OCI-LY7 (cell line): ENCODE data around the gene RCSD1. TPM values are rescaled to one million over a fixed set of nuclear protein-coding genes. Genes with fewer than 3 reads are reported as not detected.
"Not testable (repeated sequence)": the region's sequence is repeated elsewhere in the genome, so short reads cannot be mapped to it uniquely, and the experiment has no call there.

ENCODE experiments used
- BruUV-seq: library from RNA; stranded (reverse); fragments of 400-500 nt; replicated peaks from 2 replicates; lab custom pipeline; 2021; lab: Mats Ljungman, UMichigan
- CTCF ChIA-PET: fragments of 300-600 bp; sonication (Branson Sonifier 250); formaldehyde crosslinking; loops from one replicate; lab custom pipeline; 2022; ENCODE audit warnings: antibody characterized with exemption; ENCODE audit not compliant: unreplicated experiment; lab: Charles Lee
- POLR2A ChIA-PET: fragments of 300-600 bp; sonication (Branson Sonifier 250); formaldehyde crosslinking; loops from one replicate; lab custom pipeline; 2022; ENCODE audit warnings: antibody characterized with exemption; lab: Charles Lee
- DNase-seq: peaks from one replicate; pipeline ENCODE4 v3.0.0-alpha.2; 2015; ENCODE audit warnings: low spot score
- H2AFZ ChIP-seq: fragments of 200-600 bp; sonication (generic), shearing (Covaris generic); 2 replicates; pipeline ENCODE4 v1.6.1; 2014; ENCODE audit warnings: mild to moderate bottlenecking, antibody characterized with exemption, low read length, moderate library complexity
- H3K27ac ChIP-seq: fragments of 200-600 bp; sonication (generic); 2 replicates; pipeline ENCODE4 v1.5.1; 2014; ENCODE audit warnings: mixed run types, low read depth, mild to moderate bottlenecking, moderate library complexity, low read length, inconsistent platforms; ENCODE audit not compliant: poor library complexity, severe bottlenecking
- H3K36me3 ChIP-seq: fragments of 200-600 bp; sonication (generic); 2 replicates; pipeline ENCODE4 v1.6.1; 2014; ENCODE audit warnings: mild to moderate bottlenecking, antibody characterized with exemption, low read length, moderate library complexity, mixed read lengths; ENCODE audit not compliant: insufficient read depth
- H3K4me1 ChIP-seq: fragments of 200-600 bp; sonication (generic); 2 replicates; pipeline ENCODE4 v1.5.1; 2014; ENCODE audit warnings: mild to moderate bottlenecking, low read length; ENCODE audit not compliant: insufficient read depth, poor library complexity, severe bottlenecking
- H3K4me2 ChIP-seq: fragments of 200-600 bp; sonication (generic); 2 replicates; pipeline ENCODE4 v1.6.1; 2014; ENCODE audit warnings: mild to moderate bottlenecking, low read length
- H3K4me3 ChIP-seq: fragments of 200-600 bp; sonication (generic); 2 replicates; pipeline ENCODE4 v1.5.1; 2014; ENCODE audit warnings: mild to moderate bottlenecking, low read depth, low read length; ENCODE audit not compliant: poor library complexity, severe bottlenecking
- H3K79me2 ChIP-seq: fragments of 200-600 bp; sonication (generic); 2 replicates; pipeline ENCODE4 v1.6.1; 2016; ENCODE audit warnings: low read depth, mild to moderate bottlenecking, low read length, moderate library complexity, mixed read lengths; ENCODE audit not compliant: insufficient read depth
- H3K9me2 ChIP-seq: fragments of 200-600 bp; sonication (generic); 2 replicates; pipeline ENCODE4 v1.6.1; 2016; ENCODE audit warnings: mild to moderate bottlenecking, low read length, mixed read lengths; ENCODE audit not compliant: insufficient read depth
- H3K9me3 ChIP-seq: fragments of 200-600 bp; sonication (generic); 2 replicates; pipeline ENCODE4 v1.6.1; 2014; ENCODE audit warnings: mild to moderate bottlenecking, mixed run types, low read length, mixed read lengths
- H4K20me1 ChIP-seq: fragments of 200-600 bp; sonication (generic); 2 replicates; pipeline ENCODE4 v1.6.1; 2014; ENCODE audit warnings: mild to moderate bottlenecking, antibody characterized with exemption, low read length, moderate library complexity, mixed read lengths; ENCODE audit not compliant: insufficient read depth
- EZH2phosphoT487 ChIP-seq: fragments of 200-600 bp; sonication (generic); IDR thresholded peaks from 2 replicates; pipeline ENCODE4 v1.6.1; 2018; ENCODE audit warnings: low read depth, borderline replicate concordance, mild to moderate bottlenecking, mixed run types, antibody characterized with exemption, low read length, moderate library complexity, mixed read lengths
- intact Hi-C: fragments of 100-400 bp; cut with micrococcal nuclease; formaldehyde crosslinking; loops from one replicate; pipeline ENCODE4 v1.10.0; 2022; ENCODE audit not compliant: unreplicated experiment
- total RNA-seq, 2 experiments: library from RNA; depleted of rRNA in 1 of 2; stranded (reverse); fragments of >200 nt in 1 of 2; shearing (Covaris generic) in 1 of 2; gene quantifications; 2 replicates each; pipeline ENCODE4 v1.2.3, GENCODE V29; 2014 to 2022
- TF ChIP-seq, protein P1 (sequence below): fragments of 200-600 bp; sonication (generic); conservative IDR thresholded peaks from 2 replicates; pipeline ENCODE4 v1.5.1; 2014; ENCODE audit warnings: mild to moderate bottlenecking, antibody characterized with exemption, low read length, moderate library complexity, mixed read lengths

The RCSD1 gene
- total RNA-seq, 2 experiments from 2014 or later, result 161 to 164 TPM

DNA sequence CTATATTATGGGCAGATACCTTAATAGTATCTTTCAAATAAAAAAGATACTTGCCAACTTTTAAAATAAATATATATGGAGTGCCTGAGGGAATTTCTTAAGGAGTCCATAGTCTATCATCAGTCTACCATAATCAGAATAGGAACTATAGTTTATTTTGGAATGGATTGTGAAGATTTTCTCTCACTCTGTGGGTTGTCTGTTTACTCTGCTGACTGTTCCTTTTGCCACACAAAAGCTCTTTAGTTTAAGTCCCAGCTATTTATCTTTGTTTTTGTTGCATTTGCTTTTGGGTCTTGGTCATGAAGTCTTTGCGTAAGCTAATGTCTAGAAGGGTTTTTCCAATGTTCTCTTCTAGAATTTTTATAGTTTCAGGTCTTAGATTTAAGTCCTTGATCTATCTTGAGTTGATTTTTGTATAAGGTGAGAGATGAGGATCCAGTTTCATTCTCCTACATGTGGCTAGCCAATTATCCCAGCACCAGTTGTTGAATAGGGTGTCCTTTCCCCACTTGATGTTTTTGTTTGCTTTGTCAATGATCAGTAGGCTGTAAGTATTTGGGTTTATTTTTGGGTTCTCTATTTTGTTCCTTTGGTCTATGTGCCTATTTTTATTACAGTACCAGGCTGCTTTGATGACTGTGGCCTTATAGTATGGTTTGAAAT lies 112.5 kb downstream of the RCSD1 start:
- H3K9me3 ChIP-seq, DNase-seq, intact Hi-C loops, H4K20me1 ChIP-seq, H3K9me2 ChIP-seq, H2AFZ ChIP-seq, POLR2A ChIA-PET, H3K4me3 ChIP-seq, BruUV-seq, CTCF ChIA-PET, H3K27ac ChIP-seq, H3K4me2 ChIP-seq: not testable (repeated sequence)
- peaks cover 19% of the 10 kb centered on the region for H3K36me3 ChIP-seq
- peaks cover 21% of the 10 kb centered on the region; the same call in 1 of the 2 replicates for H3K79me2 ChIP-seq
- H3K4me1 ChIP-seq, result peaks cover 16% of the 10 kb centered on the region

DNA sequence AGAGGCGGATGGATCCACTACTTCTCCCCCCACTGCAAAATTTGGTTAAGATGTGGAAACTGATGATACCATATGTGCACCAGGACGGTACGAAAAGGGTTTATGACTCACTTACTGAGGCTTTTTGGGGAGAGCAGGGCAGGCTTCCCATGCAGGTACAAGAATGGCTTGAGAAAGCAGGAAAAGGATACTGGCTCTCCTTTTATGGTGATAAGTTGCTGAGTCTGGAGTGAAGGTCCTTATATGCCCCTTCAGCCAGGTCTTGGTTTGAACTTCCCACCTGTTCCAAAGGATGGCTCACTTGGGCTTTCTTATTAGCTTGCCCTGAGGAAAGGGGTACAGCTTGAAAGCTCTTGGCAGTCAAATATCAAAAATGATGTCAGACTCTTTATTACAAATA lies 114.9 kb downstream of the RCSD1 start:
- H3K36me3 ChIP-seq, result peaks cover 6% of the 10 kb centered on the region; the same call in 1 of the 2 replicates
- H3K4me1 ChIP-seq, result peaks cover 38% of the 10 kb centered on the region
- BruUV-seq, result no TSS peak
- no peaks in the 10 kb centered on the region for H3K9me3 ChIP-seq
- no peak for DNase-seq
- H3K79me2 ChIP-seq, result peaks cover 40% of the 10 kb centered on the region; the same call in 1 of the 2 replicates
- intact Hi-C loops, result no loop called here
- CTCF ChIA-PET, result interaction anchor here (1.0 kb wide), 1 partner anchor 117 kb away, joined by 3 read pairs; no protein-coding TSS in a partner anchor
- no peak overlapping the region for H3K4me2 ChIP-seq
- POLR2A ChIA-PET, result no interaction called here
- H3K27ac ChIP-seq, result no peak overlapping the region
- no peak overlapping the region for H2AFZ ChIP-seq
- no peak overlapping the region for H3K4me3 ChIP-seq
- TF ChIP-seq EZH2phosphoT487, result no peak
- TF ChIP-seq, protein P1, sequence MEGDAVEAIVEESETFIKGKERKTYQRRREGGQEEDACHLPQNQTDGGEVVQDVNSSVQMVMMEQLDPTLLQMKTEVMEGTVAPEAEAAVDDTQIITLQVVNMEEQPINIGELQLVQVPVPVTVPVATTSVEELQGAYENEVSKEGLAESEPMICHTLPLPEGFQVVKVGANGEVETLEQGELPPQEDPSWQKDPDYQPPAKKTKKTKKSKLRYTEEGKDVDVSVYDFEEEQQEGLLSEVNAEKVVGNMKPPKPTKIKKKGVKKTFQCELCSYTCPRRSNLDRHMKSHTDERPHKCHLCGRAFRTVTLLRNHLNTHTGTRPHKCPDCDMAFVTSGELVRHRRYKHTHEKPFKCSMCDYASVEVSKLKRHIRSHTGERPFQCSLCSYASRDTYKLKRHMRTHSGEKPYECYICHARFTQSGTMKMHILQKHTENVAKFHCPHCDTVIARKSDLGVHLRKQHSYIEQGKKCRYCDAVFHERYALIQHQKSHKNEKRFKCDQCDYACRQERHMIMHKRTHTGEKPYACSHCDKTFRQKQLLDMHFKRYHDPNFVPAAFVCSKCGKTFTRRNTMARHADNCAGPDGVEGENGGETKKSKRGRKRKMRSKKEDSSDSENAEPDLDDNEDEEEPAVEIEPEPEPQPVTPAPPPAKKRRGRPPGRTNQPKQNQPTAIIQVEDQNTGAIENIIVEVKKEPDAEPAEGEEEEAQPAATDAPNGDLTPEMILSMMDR, result no peak
- no peaks in the 10 kb centered on the region; the same call in 1 of the 2 replicates for H4K20me1 ChIP-seq
- no peaks in the 10 kb centered on the region for H3K9me2 ChIP-seq

DNA sequence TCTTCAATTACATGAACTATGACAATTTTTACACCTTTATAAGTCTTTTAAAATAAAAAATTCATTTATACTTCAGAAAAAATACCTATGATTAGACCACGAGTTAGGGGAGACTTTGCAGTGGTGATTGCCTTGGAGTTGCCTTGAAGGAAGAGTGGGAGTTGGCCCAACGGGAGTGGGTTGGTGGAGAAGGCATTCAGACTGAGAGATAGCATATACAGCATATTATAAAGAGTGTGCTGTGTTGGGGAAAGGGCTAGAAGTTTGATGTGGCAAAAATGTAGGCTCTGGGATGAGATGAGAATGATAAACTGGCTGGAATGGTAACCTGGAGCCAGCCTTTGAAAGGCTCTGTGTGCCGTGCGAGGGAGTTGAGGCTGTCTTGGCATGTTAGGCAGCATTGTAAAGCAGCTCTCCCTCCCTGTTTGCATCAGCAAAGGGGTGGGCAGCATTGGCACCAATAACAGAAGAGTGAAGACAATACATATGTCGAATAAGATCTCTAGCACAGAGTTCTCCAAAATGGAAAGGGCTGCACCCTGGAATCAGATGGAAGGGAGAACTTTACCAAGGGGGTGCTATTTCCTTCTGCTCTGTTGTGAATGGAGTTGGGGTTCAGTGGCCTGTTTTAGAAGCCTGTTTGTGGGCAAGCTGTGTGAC lies 116.1 kb downstream of the RCSD1 start:
- POLR2A ChIA-PET, result no interaction called here
- H3K79me2 ChIP-seq, result peaks cover 43% of the 10 kb centered on the region; the same call in 1 of the 2 replicates
- intact Hi-C loops, result no loop called here
- no peak overlapping the region for H2AFZ ChIP-seq
- no peaks in the 10 kb centered on the region; the same call in 1 of the 2 replicates for H4K20me1 ChIP-seq
- no peaks in the 10 kb centered on the region for H3K9me3 ChIP-seq
- no peak overlapping the region for H3K27ac ChIP-seq
- TF ChIP-seq, protein P1, result no peak
- TF ChIP-seq EZH2phosphoT487, result no peak
- H3K9me2 ChIP-seq, result no peaks in the 10 kb centered on the region
- no peak overlapping the region for H3K4me3 ChIP-seq
- CTCF ChIA-PET, result interaction anchor here (1.0 kb wide), 1 partner anchor 118 kb away, joined by 3 read pairs; no protein-coding TSS in a partner anchor
- no peak overlapping the region for H3K4me2 ChIP-seq
- H3K4me1 ChIP-seq, result peaks cover 50% of the 10 kb centered on the region
- no TSS peak for BruUV-seq
- no peak for DNase-seq
- H3K36me3 ChIP-seq, result peaks cover 6% of the 10 kb centered on the region; the same call in 1 of the 2 replicates
